Activated gamma-delta T cell treated with anti-CD3 and anti-CD28 coated beads, Interleukin-2, amount 50 U/mL, for 16 hours (primary cell): ENCODE measurements around the gene PDHX.
A peak's percentile ranks its signal among the peaks of the same experiment; 100 is the strongest.
"Not testable (repeated sequence)": the region's sequence is repeated elsewhere in the genome, so short reads cannot be mapped to it uniquely, and the experiment has no call there.

ENCODE experiments used
- DNase-seq: peaks from one replicate; pipeline ENCODE4 v3.0.0-alpha.2; 2020; ENCODE audit warnings: low read depth

Gene PDHX

GRCh38 chr11:35017528-35018342 is 101.3 kb downstream of the PDHX start:
- no peak for DNase-seq

DNA sequence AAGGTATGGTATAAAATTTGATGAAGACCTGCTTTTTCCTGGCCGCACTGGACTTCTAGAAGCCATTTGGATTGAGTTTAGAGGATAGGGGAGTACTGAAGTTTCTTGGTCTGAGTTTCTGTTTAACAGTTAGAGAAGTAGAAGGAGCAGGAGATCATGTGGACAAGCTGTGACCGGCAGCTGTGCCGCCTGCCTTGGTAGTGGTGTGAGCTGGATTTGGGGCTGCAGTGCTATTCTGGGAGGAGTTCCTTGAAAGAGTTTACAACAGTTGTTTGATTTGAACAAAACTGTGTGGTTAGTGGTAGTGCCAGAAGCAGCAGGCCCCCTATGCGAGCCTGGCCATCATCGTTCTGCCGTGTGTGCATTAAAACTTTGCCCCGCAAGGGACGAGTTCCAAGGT is 105.2 kb downstream of the PDHX start:
- no peak for DNase-seq

- DNase-seq: not testable (repeated sequence)
These were observed 107.5 kb downstream of the PDHX start for GRCh38 chr11:35023940-35024339.

DNA sequence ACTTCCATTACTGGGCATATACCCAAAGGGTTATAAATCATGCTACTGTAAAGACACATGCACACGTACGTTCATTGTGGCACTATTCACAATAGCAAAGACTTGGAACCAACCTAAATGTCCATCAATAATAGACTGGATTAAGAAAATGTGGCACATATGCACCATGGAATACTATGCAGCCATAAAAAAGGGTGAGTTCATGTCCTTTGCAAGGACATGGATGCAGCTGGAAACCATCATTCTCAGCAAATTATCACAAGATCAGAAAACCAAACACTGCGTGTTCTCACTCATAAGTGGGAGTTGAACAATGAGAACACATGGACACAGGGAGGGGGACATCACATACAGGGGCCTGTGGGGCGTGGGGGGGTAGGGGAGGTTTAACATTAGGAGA is 111.6 kb downstream of the PDHX start:
- DNase-seq: not testable (repeated sequence)

GRCh38 chr11:35029979-35030682 is 113.7 kb downstream of the PDHX start:
- DNase-seq: no peak

DNA sequence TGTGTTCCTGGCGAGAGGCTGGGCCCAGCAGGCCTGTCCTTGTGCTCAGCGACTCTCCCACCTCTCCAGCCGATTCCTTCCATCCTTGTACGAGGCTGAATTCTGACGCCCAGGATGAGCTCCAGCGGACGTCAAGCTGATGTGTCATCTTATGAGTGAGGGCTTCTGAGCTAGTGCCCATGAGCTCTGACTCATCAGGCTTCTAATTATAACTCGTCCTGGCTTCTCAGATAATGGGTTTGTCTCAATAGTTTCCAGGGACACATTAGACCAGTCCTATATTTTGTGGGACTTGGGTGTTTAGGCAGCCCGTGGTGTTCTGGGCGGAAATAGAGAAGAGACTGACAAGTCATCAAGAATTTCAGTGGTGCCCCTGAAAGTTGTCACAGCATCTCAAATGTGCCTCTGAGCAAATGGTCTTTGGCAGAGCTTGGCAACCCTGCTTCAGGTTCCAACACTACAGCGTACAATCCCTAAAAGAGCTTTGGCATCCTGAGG is 114.3 kb downstream of the PDHX start:
- no peak for DNase-seq

GRCh38 chr11:35031346-35031745 is 114.9 kb downstream of the PDHX start:
- DNase-seq: no peak

DNA sequence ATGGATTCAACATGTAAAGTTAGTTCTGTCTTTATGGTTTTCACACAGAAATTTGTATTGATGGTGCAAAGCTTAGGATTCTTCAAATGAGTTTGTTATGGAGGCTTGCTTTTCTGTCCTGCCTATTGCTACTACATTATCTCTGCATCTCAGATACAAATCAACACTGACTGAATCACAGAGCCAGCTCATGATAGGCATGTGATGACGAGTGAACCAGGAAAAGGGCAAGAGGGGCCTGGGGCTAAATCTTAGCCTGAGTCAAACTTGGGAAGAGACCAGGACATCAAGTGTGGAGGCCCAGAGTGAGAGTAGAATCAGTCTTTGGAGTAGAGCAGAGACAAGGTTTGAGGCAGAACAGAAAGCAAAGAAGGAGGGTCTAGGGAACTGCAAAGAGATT is 115.4 kb downstream of the PDHX start:
- no peak for DNase-seq

GRCh38 chr11:35033011-35033410 is 116.6 kb downstream of the PDHX start:
- DNase-seq: no peak

DNA sequence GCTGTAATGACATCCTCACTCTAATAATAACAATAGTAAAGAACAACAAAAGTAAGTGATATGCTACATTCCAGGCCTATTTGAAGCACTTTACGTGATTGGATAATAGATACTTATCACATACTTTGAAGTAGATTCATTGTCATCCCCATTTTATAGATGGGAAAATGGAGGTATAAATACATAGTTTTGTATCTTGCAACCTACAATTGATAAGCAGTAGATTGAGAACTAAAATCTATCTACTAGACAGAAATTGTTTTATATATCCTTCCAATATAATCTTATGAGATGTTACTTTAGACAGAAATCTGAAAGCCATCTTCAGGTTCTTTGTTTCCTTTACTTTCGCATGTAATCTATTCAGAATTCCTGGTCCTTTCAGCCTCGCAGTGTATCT is 118.0 kb downstream of the PDHX start:
- no peak for DNase-seq

DNA sequence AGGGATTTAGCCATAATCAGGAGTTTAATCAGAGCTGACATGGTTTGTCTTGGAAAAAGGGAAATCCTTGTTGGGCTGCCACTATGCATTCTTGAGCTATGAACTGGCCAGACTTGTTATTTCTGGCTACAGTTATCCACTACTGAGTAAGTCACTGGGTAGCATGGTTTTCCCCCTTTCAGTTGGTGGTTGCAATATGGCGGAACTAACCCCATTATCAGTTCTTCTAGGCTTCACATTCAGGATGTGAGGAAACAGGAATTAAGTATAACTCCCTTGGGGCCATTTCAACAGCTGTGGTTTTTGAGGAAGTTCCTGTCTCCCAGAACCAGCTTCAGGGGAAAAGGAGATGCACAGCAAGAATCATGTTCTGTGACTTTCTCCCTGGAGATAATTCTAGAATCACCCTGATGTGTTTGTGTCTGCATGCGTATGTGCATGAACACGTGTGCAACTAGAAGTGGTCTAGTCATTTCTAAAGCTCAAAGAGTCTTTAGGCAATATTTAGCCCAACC is 119.5 kb downstream of the PDHX start:
- no peak for DNase-seq

DNA sequence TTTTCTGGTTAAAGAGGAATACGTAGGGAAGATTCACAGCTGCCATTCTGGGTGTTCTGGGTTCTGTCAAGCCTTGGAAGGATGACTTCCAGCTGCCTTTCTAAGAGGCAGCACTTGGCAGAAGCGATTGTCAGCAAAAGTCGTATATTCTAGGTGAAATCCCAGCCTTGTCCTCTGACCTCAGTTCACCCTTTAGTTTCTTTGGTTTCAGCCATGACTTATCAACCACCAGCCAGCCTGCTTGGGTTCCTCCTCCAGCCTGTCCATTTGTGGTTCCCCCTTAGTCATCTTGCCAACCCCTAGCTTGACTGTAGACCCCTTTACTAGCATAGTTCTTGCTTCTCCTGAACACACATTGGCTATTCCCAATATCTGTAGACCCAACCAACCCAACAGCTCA is 120.2 kb downstream of the PDHX start:
- no peak for DNase-seq

- no peak for DNase-seq
These were observed 122.0 kb downstream of the PDHX start for GRCh38 chr11:35038211-35038928.

- DNase-seq: no peak
These were observed 122.7 kb downstream of the PDHX start for GRCh38 chr11:35039076-35039475.

- DNase-seq: peak; percentile 47
These were observed 124.0 kb downstream of the PDHX start for GRCh38 chr11:35040221-35040942.

GRCh38 chr11:35041070-35041554 is 124.7 kb downstream of the PDHX start:
- DNase-seq: no peak

DNA sequence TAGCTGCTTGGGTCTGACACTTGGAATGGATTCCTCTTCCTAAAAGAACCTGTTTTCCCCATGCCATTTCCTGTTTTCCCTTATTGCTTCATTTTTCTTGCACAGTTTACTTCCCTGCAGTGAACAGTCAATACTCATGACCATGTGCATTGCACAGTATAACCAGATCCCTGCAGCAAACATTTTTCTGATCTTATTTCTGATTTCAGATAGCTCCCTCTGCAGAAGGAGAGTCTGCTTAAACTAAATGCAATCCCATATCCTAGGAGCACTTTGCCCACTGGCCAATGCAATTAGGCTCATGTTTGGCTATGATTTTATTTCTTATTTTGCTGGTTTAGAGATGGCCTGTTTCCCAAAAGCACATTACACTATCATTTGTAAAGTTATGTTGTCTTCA is 125.8 kb downstream of the PDHX start:
- DNase-seq: no peak

- no peak for DNase-seq
These were observed 126.5 kb downstream of the PDHX start for GRCh38 chr11:35042913-35043312.

DNA sequence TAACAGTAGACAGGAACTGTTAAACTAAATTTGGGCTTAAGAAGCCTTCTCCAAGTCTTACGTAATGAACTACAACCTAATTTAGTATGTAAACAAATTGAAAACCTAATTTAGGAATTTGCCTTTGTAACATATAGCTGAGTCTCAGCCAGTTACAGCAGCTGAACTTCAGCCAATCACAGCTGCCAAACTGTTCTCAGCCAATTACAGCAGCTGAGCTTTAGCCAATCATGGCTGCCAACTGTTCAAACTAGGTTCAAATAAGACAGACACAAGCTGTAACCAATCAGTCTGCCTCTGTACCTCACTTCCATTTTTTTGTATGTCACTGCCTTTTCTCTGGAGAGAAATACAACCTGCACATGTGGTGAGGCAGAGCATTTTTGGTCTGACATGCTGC is 127.5 kb downstream of the PDHX start:
- DNase-seq: no peak

DNA sequence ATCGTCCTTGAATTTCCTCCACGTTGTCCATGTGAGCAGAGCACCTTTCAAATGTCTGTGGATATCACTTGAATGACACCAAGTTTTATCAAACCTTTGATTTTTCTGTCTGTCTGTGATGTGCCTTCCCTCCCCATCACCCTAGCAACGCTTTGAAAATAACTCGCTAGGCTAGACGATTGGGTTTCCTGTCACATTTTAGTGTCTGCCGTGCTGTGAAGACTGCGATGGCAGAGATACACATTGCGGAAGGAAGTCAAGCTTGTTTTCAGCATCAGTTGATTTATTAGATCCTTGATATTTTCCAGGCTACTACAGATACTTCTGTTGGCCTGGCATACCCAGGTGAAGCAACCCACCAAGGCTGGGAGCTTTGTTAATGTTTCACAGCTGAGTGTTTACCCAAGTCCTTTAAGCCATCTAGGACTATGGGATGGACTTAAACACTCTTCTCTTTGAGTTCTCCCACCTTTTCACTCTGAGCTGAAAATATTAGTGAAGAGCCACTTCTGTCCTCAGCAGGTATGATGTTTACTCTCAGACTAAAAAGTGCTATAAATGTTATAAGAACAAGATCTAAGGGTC is 128.9 kb downstream of the PDHX start:
- peak; percentile 61 for DNase-seq
